ENCODE results near the gene LRRC53. TPM values are rescaled to one million over a fixed set of nuclear protein-coding genes. Genes with fewer than 3 reads are reported as not detected.

The LRRC53 gene
- total and polyA plus RNA-seq, 9 of the 15 experiments (the other 6 are each of a cell fraction or from before 2014, with no cell fraction given): not detected

DNA sequence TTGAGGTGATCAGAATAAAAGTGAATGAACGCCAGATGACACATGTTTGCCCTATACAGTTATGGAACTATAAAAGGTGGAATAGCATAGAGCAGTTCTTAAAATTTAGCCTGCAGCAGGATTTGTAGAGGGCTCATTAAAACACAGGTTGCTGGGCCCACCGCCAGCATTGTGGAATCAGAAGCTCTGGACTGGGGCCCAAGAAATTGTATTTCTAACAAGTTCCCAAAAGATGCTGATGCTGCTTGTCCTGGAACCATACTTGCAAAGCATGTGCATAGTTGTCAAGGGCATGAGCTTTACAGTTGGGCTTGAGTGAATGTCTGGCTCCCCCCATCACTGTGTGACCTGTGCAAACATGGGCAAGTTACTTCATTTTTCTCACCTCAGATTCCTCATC lies 37.5 kb upstream of the LRRC53 start:
- Histone ChIP-seq H3K79me2 (ENCODE audit: control insufficient read depth, insufficient read depth, low read length) (no peaks in the 10 kb centered on the region), H2AFZ (ENCODE audit: low read depth, low read length) (no peak overlapping the region), H3K4me3 (no peak overlapping the region), H3K27ac (ENCODE audit: extremely low read depth, low read depth, low read length) (no peak overlapping the region), H3K9ac (ENCODE audit: insufficient read depth in 1 of 2, low read depth in 2 of 2, low read length in 2 of 2) (no peak overlapping the region), H4K20me1 (replicated peaks; ENCODE audit: control insufficient read depth, insufficient read depth, low read length) (no peaks in the 10 kb centered on the region), H3K9me3 (replicated peaks; ENCODE audit: control insufficient read depth, insufficient read depth, low read depth, low read length) (no peaks in the 10 kb centered on the region), H3K27me3 (ENCODE audit: control insufficient read depth in 2 of 2, insufficient read depth in 2 of 2, low read length in 2 of 2) (no peaks in the 10 kb centered on the region), H3K36me3 (ENCODE audit: control insufficient read depth, insufficient read depth, low read length) (no peaks in the 10 kb centered on the region), H3K9me1 (ENCODE audit: control insufficient read depth, insufficient read depth, low read length) (no peaks in the 10 kb centered on the region), H3K4me2 (ENCODE audit: insufficient read depth, low read length) (no peak overlapping the region), H3K4me1 (replicated peaks in 1 of 2; ENCODE audit: control insufficient read depth in 2 of 2, insufficient read depth in 2 of 2, low read length in 2 of 2) (no peaks in the 10 kb centered on the region)
- DNase-seq (ENCODE audit: extremely low read depth in 1 of 4, low spot score in 3 of 4) (no peak), ATAC-seq (no peak), FAIRE-seq (no peak)
- no TSS peak for BruUV-seq (replicated peaks)
- POLR2A ChIA-PET: no interaction called here
- intact Hi-C loops (cut with micrococcal nuclease): no loop called here
- no peak for TF ChIP-seq SIN3A (IDR thresholded peaks at IDR 0.05; ENCODE audit: borderline replicate concordance in 2 of 2, control insufficient read depth in 1 of 2, low read depth in 2 of 2, low read length in 2 of 2)
- TF ChIP-seq CREB1 (IDR thresholded peaks at IDR 0.05): no peak
- no peak for TF ChIP-seq CREB1 (CRISPR knock-in tag; IDR thresholded peaks at IDR 0.05)
- TF ChIP-seq NFXL1 (CRISPR knock-in tag; IDR thresholded peaks at IDR 0.05): no peak
- no peak for TF ChIP-seq ZBTB43 (CRISPR knock-in tag; IDR thresholded peaks at IDR 0.05)
- no peak for TF ChIP-seq ZNF239 (CRISPR knock-in tag; IDR thresholded peaks at IDR 0.05)
- no peak for TF ChIP-seq GATA2 (CRISPR knock-in tag; IDR thresholded peaks at IDR 0.05)
- no peak for TF ChIP-seq ZNF324 (CRISPR knock-in tag; IDR thresholded peaks at IDR 0.05)
- TF ChIP-seq, protein P1, sequence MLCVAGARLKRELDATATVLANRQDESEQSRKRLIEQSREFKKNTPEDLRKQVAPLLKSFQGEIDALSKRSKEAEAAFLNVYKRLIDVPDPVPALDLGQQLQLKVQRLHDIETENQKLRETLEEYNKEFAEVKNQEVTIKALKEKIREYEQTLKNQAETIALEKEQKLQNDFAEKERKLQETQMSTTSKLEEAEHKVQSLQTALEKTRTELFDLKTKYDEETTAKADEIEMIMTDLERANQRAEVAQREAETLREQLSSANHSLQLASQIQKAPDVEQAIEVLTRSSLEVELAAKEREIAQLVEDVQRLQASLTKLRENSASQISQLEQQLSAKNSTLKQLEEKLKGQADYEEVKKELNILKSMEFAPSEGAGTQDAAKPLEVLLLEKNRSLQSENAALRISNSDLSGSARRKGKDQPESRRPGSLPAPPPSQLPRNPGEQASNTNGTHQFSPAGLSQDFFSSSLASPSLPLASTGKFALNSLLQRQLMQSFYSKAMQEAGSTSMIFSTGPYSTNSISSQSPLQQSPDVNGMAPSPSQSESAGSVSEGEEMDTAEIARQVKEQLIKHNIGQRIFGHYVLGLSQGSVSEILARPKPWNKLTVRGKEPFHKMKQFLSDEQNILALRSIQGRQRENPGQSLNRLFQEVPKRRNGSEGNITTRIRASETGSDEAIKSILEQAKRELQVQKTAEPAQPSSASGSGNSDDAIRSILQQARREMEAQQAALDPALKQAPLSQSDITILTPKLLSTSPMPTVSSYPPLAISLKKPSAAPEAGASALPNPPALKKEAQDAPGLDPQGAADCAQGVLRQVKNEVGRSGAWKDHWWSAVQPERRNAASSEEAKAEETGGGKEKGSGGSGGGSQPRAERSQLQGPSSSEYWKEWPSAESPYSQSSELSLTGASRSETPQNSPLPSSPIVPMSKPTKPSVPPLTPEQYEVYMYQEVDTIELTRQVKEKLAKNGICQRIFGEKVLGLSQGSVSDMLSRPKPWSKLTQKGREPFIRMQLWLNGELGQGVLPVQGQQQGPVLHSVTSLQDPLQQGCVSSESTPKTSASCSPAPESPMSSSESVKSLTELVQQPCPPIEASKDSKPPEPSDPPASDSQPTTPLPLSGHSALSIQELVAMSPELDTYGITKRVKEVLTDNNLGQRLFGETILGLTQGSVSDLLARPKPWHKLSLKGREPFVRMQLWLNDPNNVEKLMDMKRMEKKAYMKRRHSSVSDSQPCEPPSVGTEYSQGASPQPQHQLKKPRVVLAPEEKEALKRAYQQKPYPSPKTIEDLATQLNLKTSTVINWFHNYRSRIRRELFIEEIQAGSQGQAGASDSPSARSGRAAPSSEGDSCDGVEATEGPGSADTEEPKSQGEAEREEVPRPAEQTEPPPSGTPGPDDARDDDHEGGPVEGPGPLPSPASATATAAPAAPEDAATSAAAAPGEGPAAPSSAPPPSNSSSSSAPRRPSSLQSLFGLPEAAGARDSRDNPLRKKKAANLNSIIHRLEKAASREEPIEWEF (CRISPR knock-in tag; IDR thresholded peaks at IDR 0.05): no peak
- TF ChIP-seq CBFA2T2 (conservative IDR thresholded peaks at IDR 0.05): no peak
- TF ChIP-seq, protein P2, sequence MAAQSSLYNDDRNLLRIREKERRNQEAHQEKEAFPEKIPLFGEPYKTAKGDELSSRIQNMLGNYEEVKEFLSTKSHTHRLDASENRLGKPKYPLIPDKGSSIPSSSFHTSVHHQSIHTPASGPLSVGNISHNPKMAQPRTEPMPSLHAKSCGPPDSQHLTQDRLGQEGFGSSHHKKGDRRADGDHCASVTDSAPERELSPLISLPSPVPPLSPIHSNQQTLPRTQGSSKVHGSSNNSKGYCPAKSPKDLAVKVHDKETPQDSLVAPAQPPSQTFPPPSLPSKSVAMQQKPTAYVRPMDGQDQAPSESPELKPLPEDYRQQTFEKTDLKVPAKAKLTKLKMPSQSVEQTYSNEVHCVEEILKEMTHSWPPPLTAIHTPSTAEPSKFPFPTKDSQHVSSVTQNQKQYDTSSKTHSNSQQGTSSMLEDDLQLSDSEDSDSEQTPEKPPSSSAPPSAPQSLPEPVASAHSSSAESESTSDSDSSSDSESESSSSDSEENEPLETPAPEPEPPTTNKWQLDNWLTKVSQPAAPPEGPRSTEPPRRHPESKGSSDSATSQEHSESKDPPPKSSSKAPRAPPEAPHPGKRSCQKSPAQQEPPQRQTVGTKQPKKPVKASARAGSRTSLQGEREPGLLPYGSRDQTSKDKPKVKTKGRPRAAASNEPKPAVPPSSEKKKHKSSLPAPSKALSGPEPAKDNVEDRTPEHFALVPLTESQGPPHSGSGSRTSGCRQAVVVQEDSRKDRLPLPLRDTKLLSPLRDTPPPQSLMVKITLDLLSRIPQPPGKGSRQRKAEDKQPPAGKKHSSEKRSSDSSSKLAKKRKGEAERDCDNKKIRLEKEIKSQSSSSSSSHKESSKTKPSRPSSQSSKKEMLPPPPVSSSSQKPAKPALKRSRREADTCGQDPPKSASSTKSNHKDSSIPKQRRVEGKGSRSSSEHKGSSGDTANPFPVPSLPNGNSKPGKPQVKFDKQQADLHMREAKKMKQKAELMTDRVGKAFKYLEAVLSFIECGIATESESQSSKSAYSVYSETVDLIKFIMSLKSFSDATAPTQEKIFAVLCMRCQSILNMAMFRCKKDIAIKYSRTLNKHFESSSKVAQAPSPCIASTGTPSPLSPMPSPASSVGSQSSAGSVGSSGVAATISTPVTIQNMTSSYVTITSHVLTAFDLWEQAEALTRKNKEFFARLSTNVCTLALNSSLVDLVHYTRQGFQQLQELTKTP (IDR thresholded peaks at IDR 0.05; ENCODE audit: low read depth in 1 of 2, partially characterized antibody in 2 of 2): no peak
- TF ChIP-seq ZNF830 (CRISPR knock-in tag; IDR thresholded peaks at IDR 0.05): no peak
- TF ChIP-seq ZNF561 (CRISPR knock-in tag; conservative IDR thresholded peaks at IDR 0.05): no peak
- CTCF ChIA-PET (ENCODE audit: low intra/inter-chr PET ratio): no interaction called here
- 0% methylated on average over 2 of the region's 2 CpGs for WGBS (ENCODE audit: insufficient coverage, low coverage, missing lambda C conversion rate)
- in situ Hi-C loops (cut with MboI): no loop called here
